DMS 273 treated with DMSO at 0.1 percent for 48 hours (cell line): ENCODE results near the gene FOXF1.

Source experiments
- DNase-seq: peaks from one replicate; lab custom pipeline; 2025; lab: John Stamatoyannopoulos, UW

The FOXF1 gene

DNA sequence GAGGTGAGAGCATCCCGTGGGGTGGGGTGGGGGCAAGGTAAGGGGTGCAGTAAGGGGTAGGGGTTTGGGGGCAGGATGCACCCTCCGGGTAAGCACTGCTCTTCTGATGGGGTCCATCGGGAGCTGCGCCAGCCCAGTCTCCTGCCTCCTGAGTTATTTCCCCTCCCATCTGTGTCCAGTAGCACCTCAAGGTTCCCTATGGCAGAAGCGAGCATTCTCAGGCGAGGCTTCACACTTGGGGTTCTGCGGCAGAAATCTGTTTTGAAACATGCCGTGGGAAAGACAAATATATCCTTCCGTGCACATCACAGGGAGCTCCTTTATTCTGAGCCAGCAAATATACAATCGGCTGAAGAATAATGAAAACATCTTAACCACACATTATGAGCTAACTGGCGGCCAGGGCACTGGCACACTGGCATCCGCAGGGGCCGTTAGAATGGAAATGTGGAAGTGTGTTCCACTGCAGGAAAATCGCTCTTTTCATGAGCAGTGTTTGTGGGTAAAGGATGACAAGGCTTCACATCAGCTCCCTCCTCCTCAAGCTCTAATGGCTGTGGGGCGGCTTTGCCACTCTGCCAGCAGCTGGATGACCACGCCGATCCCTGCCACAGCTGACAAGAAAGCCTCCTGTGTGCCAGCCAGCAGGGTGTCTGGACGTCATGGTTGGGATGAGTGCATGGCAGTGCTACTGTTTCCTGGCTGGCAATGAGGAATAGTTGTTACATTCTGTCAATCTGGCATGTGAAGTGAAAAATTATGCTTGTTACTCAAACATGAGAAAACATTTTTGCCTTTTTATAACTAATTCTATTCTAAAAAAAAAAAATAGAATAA lies 24.7 kb downstream of the FOXF1 start:
- no peak for DNase-seq

GRCh38 chr16:86536621-86537020 lies 26.3 kb downstream of the FOXF1 start:
- DNase-seq = no peak

- DNase-seq = no peak
Measured at GRCh38 chr16:86537486-86537885, 27.2 kb downstream of the FOXF1 start.

- DNase-seq = no peak
Measured at GRCh38 chr16:86538196-86538780, 28.0 kb downstream of the FOXF1 start.

- DNase-seq = no peak
Measured at GRCh38 chr16:86540894-86541293, 30.6 kb downstream of the FOXF1 start.

DNA sequence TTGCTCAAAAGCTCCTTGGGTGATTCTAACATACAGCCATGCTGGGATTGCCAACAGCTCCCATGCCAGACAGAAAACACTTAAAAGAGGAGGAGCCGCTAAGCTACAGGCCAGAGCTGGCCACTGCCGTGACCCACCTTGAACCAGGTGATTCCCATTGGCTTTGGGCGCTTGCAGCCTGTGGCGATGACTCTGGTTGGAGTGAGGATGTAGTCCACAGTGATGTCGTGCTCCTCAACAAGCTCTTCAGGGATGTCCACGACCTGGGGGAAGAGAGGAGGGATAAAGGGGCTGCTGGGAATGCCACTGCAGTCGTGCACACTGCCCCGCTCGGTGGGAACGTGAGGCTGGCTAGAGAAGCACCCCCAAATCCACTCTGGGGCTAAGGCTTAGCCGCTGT lies 31.2 kb downstream of the FOXF1 start:
- DNase-seq = no peak

DNA sequence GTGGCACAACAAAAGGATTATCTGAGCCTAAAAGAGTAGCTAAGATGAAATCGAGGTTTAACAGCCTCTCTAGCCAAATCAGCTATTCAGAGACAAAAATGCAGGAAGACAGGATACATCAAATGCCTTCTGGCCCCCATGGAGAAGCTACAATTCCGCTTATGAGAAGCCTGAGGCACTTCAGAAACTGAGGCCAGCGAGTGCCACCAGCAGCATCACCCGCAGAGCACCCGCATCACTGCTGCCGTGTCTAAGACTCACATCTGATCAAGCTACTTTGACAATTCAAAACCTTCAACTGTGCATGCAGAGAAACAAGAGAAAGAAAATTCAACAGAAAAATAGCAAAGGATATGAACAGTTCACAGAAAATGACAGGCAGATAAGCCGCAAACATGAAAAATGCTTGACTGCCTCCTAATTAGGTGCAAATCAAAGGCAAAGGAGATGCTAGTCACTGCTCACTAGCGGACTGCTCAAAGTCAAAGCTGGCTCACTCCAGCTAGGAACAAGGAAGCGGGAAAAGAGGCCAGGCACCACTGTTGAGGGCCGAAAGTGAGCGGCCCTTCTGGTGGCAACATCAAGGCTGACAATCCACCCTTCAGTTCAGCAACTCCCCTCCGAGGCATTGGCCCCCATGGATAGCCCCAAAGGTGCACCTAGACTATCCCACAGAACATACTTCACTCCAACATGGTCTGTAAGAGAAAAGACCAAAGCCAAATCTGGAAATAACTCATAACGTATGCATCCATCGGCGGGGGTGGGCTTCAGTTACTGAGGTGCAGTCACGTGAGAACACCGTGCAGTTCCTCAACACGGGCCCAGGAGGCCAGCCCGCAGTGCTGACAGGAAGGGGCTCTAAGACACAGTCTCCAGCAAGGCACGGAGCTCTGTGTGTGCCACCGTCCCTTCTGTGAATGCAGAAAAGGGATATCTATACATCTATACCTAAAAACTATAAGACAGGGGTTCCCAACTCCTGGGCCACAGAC lies 32.7 kb downstream of the FOXF1 start:
- DNase-seq = no peak

- no peak for DNase-seq
Measured at GRCh38 chr16:86545481-86545880, 35.2 kb downstream of the FOXF1 start.

- no peak for DNase-seq
Measured at GRCh38 chr16:86545954-86546637, 35.8 kb downstream of the FOXF1 start.

DNA sequence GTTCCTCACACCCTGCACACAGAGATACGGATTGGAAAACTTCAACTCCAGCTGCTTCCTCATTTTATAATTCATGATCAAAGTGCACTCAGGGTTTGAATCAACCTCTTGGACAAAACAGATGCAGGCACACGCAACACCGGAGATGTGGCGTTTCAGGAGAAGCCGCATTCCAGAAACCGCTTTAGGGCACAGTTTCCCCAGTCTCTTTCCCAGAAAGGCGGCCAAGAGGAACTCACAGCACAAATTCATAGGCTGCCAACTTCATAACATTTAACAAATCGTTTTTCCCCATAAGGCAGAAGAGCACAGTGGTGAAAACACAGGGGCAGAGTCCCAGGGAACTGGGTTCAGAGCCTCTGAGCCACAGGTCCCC lies 36.3 kb downstream of the FOXF1 start:
- DNase-seq = no peak

DNA sequence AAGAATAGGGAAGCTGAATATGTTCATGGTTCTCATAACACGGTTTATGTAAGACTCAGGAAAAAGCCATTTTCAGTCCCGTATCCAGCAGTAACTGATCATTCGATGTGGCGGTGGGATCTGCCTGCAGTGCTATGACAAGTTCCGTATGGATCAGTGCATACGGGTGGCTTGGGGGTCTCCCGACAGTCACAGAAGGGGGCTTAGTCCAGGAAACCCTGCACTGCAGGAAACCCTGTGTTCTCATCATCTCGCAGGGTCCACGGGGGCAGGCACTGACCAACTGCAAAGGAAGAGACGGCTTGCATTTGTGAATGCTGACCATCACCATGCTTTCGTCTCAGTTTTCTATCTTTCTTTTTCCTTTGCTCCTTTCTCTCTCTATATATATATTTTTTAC lies 37.0 kb downstream of the FOXF1 start:
- DNase-seq = no peak

- no peak for DNase-seq
Measured at GRCh38 chr16:86549076-86549892, 39.0 kb downstream of the FOXF1 start.

GRCh38 chr16:86549893-86550190 lies 39.5 kb downstream of the FOXF1 start:
- no peak for DNase-seq

GRCh38 chr16:86550281-86550680 lies 40.0 kb downstream of the FOXF1 start:
- DNase-seq = no peak

DNA sequence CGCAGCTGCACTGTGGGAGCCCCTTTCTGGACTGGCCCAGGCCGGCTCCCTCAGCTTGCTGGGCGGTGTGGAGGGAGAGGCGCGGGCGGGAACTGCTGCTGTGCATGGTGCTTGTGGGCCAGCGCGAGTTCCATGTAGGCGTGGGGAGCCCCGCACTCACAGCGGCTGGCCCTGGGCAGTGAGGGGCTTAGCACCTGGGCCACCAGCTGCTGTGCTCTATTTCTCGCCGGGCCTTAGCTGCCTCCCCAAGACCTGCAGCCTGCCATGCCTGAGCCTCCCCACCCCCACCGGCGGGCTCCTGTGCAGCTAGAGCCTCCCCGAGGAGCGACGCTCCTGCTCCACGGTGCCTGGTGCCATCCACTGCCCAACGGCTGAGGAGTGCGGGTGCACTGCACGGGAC lies 43.0 kb downstream of the FOXF1 start:
- no peak for DNase-seq

- no peak for DNase-seq
Measured at GRCh38 chr16:86554599-86554916, 44.2 kb downstream of the FOXF1 start.

DNA sequence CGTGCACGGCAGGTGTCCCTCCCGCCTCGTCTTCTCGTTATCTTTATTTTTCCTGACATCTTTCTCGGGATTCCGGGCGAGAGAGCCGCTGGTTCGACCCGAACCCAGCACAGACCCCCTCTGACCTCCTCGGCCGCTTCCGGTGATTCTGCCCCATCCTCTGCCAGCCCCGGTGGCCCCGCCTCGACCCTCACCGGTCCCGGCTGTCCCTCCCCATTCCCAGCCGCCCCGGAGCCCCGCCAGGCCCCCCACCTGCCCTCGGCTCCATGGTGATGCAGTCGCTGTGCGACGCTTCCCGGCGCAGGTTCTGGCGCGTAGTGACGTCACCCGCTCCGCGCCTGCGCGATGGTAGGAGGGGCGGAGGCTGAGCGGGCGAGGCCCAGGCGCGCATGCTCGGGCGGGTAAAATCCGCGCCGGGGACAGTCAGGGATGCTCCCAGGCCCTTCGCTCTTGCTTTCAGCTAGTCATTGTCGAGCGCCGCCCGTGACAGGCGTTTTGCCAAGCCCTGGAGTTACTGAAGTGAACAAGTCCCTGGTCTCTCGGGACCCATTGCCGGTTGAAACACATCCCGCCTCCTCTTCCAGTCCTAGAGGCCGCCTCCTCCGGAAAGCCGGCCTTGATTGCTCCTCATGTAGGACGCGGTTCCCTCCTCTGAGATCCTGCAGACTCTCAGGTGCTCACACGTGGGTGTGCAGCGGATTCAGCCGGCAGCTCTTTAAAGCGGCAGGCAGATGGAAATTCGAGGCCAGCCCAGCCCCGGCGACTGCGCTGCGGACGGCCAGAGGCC lies 44.8 kb downstream of the FOXF1 start, which contains the start of gene MTHFSD:
Gene MTHFSD, minus strand, starts transcription at position 319 of the 787 bp plus-strand sequence. Its CDS starts 51 bp downstream, at position 268.
- DNase-seq = peak; percentile 37

GRCh38 chr16:86555704-86556075 lies 45.4 kb downstream of the FOXF1 start:
- DNase-seq = no peak

- DNase-seq = no peak
Measured at GRCh38 chr16:86556576-86556975, 46.2 kb downstream of the FOXF1 start.

DNA sequence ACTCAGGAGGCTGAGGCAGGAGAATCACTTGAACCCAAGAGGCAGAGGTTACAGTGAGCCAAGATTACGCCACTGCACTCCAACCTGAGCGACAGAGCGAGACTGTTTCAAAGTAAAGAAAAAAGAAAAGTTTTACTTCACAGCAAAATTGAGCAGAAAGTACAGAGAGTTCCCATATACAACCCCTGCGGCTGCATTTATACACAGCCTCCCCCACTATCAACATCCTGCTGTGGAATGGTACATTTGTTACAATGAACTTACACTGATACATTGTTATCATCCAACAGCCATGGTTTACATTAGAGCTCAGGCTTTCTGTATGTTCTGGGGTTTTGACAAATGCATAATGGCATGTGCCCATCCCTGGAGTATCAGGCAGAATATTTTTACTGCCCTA lies 47.3 kb downstream of the FOXF1 start:
- DNase-seq = no peak
